WTC11 (cell line): ENCODE measurements around the gene KCMF1. TPM values are rescaled to one million over a fixed set of nuclear protein-coding genes. Genes with fewer than 3 reads are reported as not detected.

Source experiments
- ATAC-seq: fragments of 200-7000 bp; cut with Tn5 transposase; 2 replicates; pipeline ENCODE4 v1.10.0; 2021; ENCODE audit warnings: mild to moderate bottlenecking, moderate library complexity
- CTCF ChIA-PET: fragments of 300-600 bp; sonication (Branson Sonifier 250); formaldehyde crosslinking; loops from one replicate; lab custom pipeline; 2021; ENCODE audit warnings: antibody characterized with exemption; lab: Charles Lee
- POLR2A ChIA-PET: fragments of 350-600 bp; sonication (Branson Sonifier 250); formaldehyde crosslinking; loops from one replicate; lab custom pipeline; 2021; ENCODE audit warnings: antibody characterized with exemption; lab: Charles Lee
- DNase-seq: peaks from one replicate; pipeline ENCODE4 v3.0.0; 2021; ENCODE audit warnings: low spot score
- H3K27ac Mint-ChIP-seq: 2 replicates; pipeline ENCODE4 v1.8.0; 2021; ENCODE audit warnings: mixed read lengths
- H3K27me3 Mint-ChIP-seq: 2 replicates; pipeline ENCODE4 v1.8.0; 2021; ENCODE audit warnings: low read depth, mild to moderate bottlenecking, moderate library complexity, mixed read lengths
- H3K36me3 Mint-ChIP-seq: 2 replicates; pipeline ENCODE4 v1.8.0; 2021; ENCODE audit warnings: mixed read lengths
- H3K4me1 Mint-ChIP-seq: 2 replicates; pipeline ENCODE4 v1.8.0; 2022; ENCODE audit warnings: mixed read lengths
- H3K4me3 Mint-ChIP-seq: 2 replicates; pipeline ENCODE4 v1.8.0; 2021; ENCODE audit warnings: mild to moderate bottlenecking, moderate library complexity, mixed read lengths
- H3K9me3 Mint-ChIP-seq: 2 replicates; pipeline ENCODE4 v1.8.0; 2021; ENCODE audit warnings: mixed read lengths
- AR ChIP-seq: fragments of 250-450 bp; sonication (Bioruptor Pico); IDR thresholded peaks from 2 replicates; pipeline ENCODE4 v1.9.0; 2021; ENCODE audit warnings: mild to moderate bottlenecking
- ATF3 ChIP-seq: sonication (generic); formaldehyde crosslinking; conservative IDR thresholded peaks from 2 replicates; pipeline ENCODE4 v1.8.1; 2022; ENCODE audit warnings: mild to moderate bottlenecking, missing genetic modification reagents
- MLX ChIP-seq: sonication (generic); formaldehyde crosslinking; IDR thresholded peaks from 2 replicates; pipeline ENCODE4 v1.8.1; 2023; ENCODE audit warnings: mild to moderate bottlenecking, missing genetic modification reagents, moderate library complexity
- MYBL2 ChIP-seq: sonication (generic); formaldehyde crosslinking; IDR thresholded peaks from 2 replicates; pipeline ENCODE4 v1.8.1; 2023; ENCODE audit warnings: mild to moderate bottlenecking, moderate library complexity, missing genetic modification reagents
- NFATC4 ChIP-seq: fragments of 250-450 bp; sonication (Bioruptor Pico); IDR thresholded peaks from 2 replicates; pipeline ENCODE4 v1.9.0; 2021; ENCODE audit warnings: mild to moderate bottlenecking
- PRRX2 ChIP-seq: fragments of 250-450 bp; sonication (Bioruptor Pico); IDR thresholded peaks from 2 replicates; pipeline ENCODE4 v1.8.0; 2021; ENCODE audit warnings: mild to moderate bottlenecking
- TCF7 ChIP-seq: sonication (generic); formaldehyde crosslinking; IDR thresholded peaks from 2 replicates; pipeline ENCODE4 v1.8.0; 2022; ENCODE audit warnings: mild to moderate bottlenecking, low read depth, missing genetic modification reagents, moderate library complexity
- TEAD4 ChIP-seq: sonication (generic); formaldehyde crosslinking; IDR thresholded peaks from 2 replicates; pipeline ENCODE4 v1.8.0; 2022; ENCODE audit warnings: mild to moderate bottlenecking, missing genetic modification reagents
- ZBTB21 ChIP-seq: sonication (generic); formaldehyde crosslinking; IDR thresholded peaks from 2 replicates; pipeline ENCODE4 v1.8.1; 2023; ENCODE audit warnings: mild to moderate bottlenecking, missing genetic modification reagents, borderline replicate concordance
- ZNF121 ChIP-seq: sonication (generic); formaldehyde crosslinking; IDR thresholded peaks from 2 replicates; pipeline ENCODE4 v1.8.0; 2023; ENCODE audit warnings: missing genetic modification reagents
- ZNF396 ChIP-seq: fragments of 250-450 bp; sonication (Bioruptor Pico); IDR thresholded peaks from 2 replicates; pipeline ENCODE4 v1.8.0; 2021; ENCODE audit warnings: mild to moderate bottlenecking, moderate library complexity, borderline replicate concordance
- ZNF416 ChIP-seq: fragments of 250-450 bp; sonication (Bioruptor Pico); IDR thresholded peaks from 2 replicates; pipeline ENCODE4 v1.9.0; 2021; ENCODE audit warnings: mild to moderate bottlenecking, inconsistent platforms
- ZNF425 ChIP-seq: fragments of 250-450 bp; sonication (Bioruptor Pico); conservative IDR thresholded peaks from 2 replicates; pipeline ENCODE4 v1.9.0; 2021; ENCODE audit warnings: mild to moderate bottlenecking
- ZNF532 ChIP-seq: fragments of 250-450 bp; sonication (Bioruptor Pico); IDR thresholded peaks from 2 replicates; pipeline ENCODE4 v1.9.0; 2021; ENCODE audit warnings: mild to moderate bottlenecking, borderline replicate concordance
- total RNA-seq: library from RNA; stranded (reverse); gene quantifications from 3 replicates; pipeline ENCODE4 v1.2.3, GENCODE V29; 2021
- TF ChIP-seq, protein P1 (sequence below): sonication (generic); formaldehyde crosslinking; IDR thresholded peaks from 2 replicates; pipeline ENCODE4 v1.8.1; 2023; ENCODE audit warnings: mild to moderate bottlenecking, missing genetic modification reagents, moderate library complexity
- TF ChIP-seq, protein P2 (sequence below): sonication (generic); formaldehyde crosslinking; IDR thresholded peaks from 2 replicates; pipeline ENCODE4 v1.8.1; 2022; ENCODE audit warnings: missing genetic modification reagents, borderline replicate concordance
- TF ChIP-seq, protein P3 (sequence below): sonication (generic); formaldehyde crosslinking; conservative IDR thresholded peaks from 2 replicates; pipeline ENCODE4 v1.8.1; 2023; ENCODE audit warnings: mild to moderate bottlenecking, low read depth, missing genetic modification reagents, moderate library complexity

KCMF1 gene
- total RNA-seq, 1 experiment from 2014 or later, result 117 TPM

DNA sequence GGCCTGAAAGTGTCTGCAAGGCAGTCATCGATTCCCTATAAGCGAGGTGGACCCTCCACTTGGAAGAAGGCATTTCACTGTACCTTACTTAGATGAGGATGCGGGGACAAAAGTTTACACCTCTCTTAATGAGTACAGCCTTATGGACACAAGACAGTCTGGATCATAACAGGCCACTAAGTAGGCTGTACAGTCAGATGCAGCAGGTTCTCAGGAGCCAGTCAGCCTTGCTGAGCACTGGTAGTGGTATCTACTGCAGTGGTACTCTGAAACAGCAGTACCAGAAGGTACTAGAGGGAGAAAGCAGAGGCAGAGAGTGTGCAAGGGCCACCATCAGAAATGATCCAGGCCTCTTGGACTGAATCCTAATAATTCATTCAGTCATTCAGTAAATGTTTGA, 77.6 kb downstream of the KCMF1 start (continued):
- TF ChIP-seq ZNF425 (CRISPR knock-in tag), result no peak
- TF ChIP-seq AR (CRISPR knock-in tag), result no peak
- TF ChIP-seq MLX (CRISPR knock-in tag), result no peak
- TF ChIP-seq TEAD4 (CRISPR knock-in tag), result no peak

DNA sequence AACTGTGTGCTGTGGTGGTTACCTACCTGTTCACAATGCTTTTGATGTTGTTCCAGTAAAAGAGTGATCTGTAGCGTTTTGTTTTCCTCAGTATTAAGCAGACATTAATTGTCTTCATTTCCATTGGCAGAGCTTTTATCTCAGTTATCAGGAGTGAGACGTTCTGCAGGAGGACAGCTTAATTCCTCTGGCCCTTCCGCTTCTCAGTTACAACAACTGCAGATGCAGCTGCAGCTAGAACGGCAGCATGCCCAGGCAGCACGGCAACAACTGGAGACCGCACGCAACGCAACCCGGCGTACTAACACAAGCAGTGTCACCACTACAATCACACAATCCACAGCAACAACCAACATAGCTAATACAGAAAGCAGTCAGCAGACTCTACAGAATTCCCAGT, 78.3 kb downstream of the KCMF1 start:
- H3K4me1 Mint-ChIP-seq, result peaks cover 14% of the 10 kb centered on the region
- H3K9me3 Mint-ChIP-seq, result no peaks in the 10 kb centered on the region
- no peak for DNase-seq
- ATAC-seq, result no peak
- H3K27me3 Mint-ChIP-seq, result no peaks in the 10 kb centered on the region
- H3K4me3 Mint-ChIP-seq, result no peak overlapping the region
- ChIA-PET POLR2A (no interaction called here), CTCF (interaction anchor here (1.0 to 1.4 kb wide), 2 partner anchors 123 to 251 kb away, joined by 4 to 5 read pairs; no protein-coding TSS in a partner anchor)
- peaks cover 42% of the 10 kb centered on the region for H3K36me3 Mint-ChIP-seq
- H3K27ac Mint-ChIP-seq, result peak overlapping the region; percentile 71; the same call in 1 of the 2 replicates
- TF ChIP-seq ZNF425 (CRISPR knock-in tag) (no peak), ZNF416 (no peak), TCF7 (no peak), PRRX2 (CRISPR knock-in tag) (no peak), ZNF532 (CRISPR knock-in tag) (no peak), MYBL2 (no peak), NFATC4 (CRISPR knock-in tag) (no peak), ATF3 (CRISPR knock-in tag) (no peak), ZNF396 (CRISPR knock-in tag) (no peak), ZNF121 (CRISPR knock-in tag) (no peak), ZBTB21 (no peak)
- TF ChIP-seq, protein P1, sequence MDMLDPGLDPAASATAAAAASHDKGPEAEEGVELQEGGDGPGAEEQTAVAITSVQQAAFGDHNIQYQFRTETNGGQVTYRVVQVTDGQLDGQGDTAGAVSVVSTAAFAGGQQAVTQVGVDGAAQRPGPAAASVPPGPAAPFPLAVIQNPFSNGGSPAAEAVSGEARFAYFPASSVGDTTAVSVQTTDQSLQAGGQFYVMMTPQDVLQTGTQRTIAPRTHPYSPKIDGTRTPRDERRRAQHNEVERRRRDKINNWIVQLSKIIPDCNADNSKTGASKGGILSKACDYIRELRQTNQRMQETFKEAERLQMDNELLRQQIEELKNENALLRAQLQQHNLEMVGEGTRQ (CRISPR knock-in tag), result no peak
- TF ChIP-seq, protein P2, sequence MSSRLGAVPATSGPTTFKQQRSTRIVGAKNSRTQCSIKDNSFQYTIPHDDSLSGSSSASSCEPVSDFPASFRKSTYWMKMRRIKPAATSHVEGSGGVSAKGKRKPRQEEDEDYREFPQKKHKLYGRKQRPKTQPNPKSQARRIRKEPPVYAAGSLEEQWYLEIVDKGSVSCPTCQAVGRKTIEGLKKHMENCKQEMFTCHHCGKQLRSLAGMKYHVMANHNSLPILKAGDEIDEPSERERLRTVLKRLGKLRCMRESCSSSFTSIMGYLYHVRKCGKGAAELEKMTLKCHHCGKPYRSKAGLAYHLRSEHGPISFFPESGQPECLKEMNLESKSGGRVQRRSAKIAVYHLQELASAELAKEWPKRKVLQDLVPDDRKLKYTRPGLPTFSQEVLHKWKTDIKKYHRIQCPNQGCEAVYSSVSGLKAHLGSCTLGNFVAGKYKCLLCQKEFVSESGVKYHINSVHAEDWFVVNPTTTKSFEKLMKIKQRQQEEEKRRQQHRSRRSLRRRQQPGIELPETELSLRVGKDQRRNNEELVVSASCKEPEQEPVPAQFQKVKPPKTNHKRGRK (CRISPR knock-in tag), result no peak
- TF ChIP-seq, protein P3, sequence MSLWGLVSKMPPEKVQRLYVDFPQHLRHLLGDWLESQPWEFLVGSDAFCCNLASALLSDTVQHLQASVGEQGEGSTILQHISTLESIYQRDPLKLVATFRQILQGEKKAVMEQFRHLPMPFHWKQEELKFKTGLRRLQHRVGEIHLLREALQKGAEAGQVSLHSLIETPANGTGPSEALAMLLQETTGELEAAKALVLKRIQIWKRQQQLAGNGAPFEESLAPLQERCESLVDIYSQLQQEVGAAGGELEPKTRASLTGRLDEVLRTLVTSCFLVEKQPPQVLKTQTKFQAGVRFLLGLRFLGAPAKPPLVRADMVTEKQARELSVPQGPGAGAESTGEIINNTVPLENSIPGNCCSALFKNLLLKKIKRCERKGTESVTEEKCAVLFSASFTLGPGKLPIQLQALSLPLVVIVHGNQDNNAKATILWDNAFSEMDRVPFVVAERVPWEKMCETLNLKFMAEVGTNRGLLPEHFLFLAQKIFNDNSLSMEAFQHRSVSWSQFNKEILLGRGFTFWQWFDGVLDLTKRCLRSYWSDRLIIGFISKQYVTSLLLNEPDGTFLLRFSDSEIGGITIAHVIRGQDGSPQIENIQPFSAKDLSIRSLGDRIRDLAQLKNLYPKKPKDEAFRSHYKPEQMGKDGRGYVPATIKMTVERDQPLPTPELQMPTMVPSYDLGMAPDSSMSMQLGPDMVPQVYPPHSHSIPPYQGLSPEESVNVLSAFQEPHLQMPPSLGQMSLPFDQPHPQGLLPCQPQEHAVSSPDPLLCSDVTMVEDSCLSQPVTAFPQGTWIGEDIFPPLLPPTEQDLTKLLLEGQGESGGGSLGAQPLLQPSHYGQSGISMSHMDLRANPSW, result no peak
